ENCODE data around the gene MYRFL.
"Not testable (repeated sequence)": the region's sequence is repeated elsewhere in the genome, so short reads cannot be mapped to it uniquely, and the experiment has no call there.

Gene MYRFL

GRCh38 chr12:69824966-69825560, at the start of gene MYRFL:
TSS of gene MYRFL (plus strand) at chr12:69825227. CDS start at chr12:69825518, 291 bp downstream.
- no peak for DNase-seq (ENCODE audit: low read depth)
- TF ChIP-seq, protein P1, sequence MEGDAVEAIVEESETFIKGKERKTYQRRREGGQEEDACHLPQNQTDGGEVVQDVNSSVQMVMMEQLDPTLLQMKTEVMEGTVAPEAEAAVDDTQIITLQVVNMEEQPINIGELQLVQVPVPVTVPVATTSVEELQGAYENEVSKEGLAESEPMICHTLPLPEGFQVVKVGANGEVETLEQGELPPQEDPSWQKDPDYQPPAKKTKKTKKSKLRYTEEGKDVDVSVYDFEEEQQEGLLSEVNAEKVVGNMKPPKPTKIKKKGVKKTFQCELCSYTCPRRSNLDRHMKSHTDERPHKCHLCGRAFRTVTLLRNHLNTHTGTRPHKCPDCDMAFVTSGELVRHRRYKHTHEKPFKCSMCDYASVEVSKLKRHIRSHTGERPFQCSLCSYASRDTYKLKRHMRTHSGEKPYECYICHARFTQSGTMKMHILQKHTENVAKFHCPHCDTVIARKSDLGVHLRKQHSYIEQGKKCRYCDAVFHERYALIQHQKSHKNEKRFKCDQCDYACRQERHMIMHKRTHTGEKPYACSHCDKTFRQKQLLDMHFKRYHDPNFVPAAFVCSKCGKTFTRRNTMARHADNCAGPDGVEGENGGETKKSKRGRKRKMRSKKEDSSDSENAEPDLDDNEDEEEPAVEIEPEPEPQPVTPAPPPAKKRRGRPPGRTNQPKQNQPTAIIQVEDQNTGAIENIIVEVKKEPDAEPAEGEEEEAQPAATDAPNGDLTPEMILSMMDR (IDR thresholded peaks at IDR 0.05; ENCODE audit: low read depth, low read length, missing control alignments) = no peak
- H3K4me3 ChIP-seq (ENCODE audit: low read depth, low read length) = no peak within 1 kb of the TSS
- in situ Hi-C loops (cut with HindIII; ENCODE audit: low sequenced_read_pairs) = no loop called here

GRCh38 chr12:69779928-69780327, 45.1 kb upstream of the MYRFL start:
- TF ChIP-seq, protein P1 (IDR thresholded peaks at IDR 0.05; ENCODE audit: low read depth, low read length, missing control alignments) = peak; percentile 58
- peak; percentile 2 for DNase-seq (ENCODE audit: low read depth)
- no peak overlapping the region for H3K4me3 ChIP-seq (ENCODE audit: low read depth, low read length)
- in situ Hi-C loops (cut with HindIII; ENCODE audit: low sequenced_read_pairs) = no loop called here

DNA sequence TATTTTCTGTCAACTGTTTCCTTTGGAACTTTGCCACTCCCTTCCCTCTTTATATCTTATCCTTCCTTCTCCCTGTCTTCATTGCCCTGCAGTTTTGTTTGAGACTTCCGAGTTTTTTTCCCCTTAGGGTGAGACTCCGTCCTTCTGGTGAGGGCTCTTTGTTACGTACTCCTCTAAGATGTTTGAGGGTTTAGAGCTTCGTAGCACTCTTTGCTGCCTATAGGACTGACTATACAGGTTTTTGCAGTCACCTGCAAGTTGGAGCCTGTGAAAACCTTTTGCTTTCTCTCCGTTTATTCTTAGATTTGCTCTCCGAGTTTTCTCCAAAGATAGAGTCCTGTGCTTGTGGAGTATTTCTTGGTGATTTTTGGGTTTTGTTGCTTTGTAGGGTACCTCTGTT, 41.7 kb upstream of the MYRFL start:
- H3K4me3 ChIP-seq (ENCODE audit: low read depth, low read length) = no peak overlapping the region
- DNase-seq (ENCODE audit: low read depth) = no peak
- in situ Hi-C loops (cut with HindIII; ENCODE audit: low sequenced_read_pairs) = no loop called here
- TF ChIP-seq, protein P1 (IDR thresholded peaks at IDR 0.05; ENCODE audit: low read depth, low read length, missing control alignments) = no peak

GRCh38 chr12:69789351-69789750, 35.7 kb upstream of the MYRFL start:
- TF ChIP-seq, protein P1 (IDR thresholded peaks at IDR 0.05; ENCODE audit: low read depth, low read length, missing control alignments) = no peak
- no peak for DNase-seq (ENCODE audit: low read depth)
- no peak overlapping the region for H3K4me3 ChIP-seq (ENCODE audit: low read depth, low read length)
- in situ Hi-C loops (cut with HindIII; ENCODE audit: low sequenced_read_pairs) = no loop called here

- TF ChIP-seq, protein P1 (IDR thresholded peaks at IDR 0.05; ENCODE audit: low read depth, low read length, missing control alignments) = no peak
- DNase-seq (ENCODE audit: low read depth) = no peak
- in situ Hi-C loops (cut with HindIII; ENCODE audit: low sequenced_read_pairs) = no loop called here
- no peak overlapping the region for H3K4me3 ChIP-seq (ENCODE audit: low read depth, low read length)
These were observed 32.5 kb upstream of the MYRFL start for GRCh38 chr12:69792533-69792932.

GRCh38 chr12:69807101-69807897, 17.7 kb upstream of the MYRFL start:
- H3K4me3 ChIP-seq (ENCODE audit: low read depth, low read length); in situ Hi-C loops (cut with HindIII; ENCODE audit: low sequenced_read_pairs); DNase-seq (ENCODE audit: low read depth): not testable (repeated sequence)

GRCh38 chr12:69810870-69811498, 14.0 kb upstream of the MYRFL start:
- no peak for DNase-seq (ENCODE audit: low read depth)
- TF ChIP-seq, protein P1 (IDR thresholded peaks at IDR 0.05; ENCODE audit: low read depth, low read length, missing control alignments) = no peak
- H3K4me3 ChIP-seq (ENCODE audit: low read depth, low read length) = no peak overlapping the region
- in situ Hi-C loops (cut with HindIII; ENCODE audit: low sequenced_read_pairs) = no loop called here

All from astrocyte of the cerebellum (primary cell).